Endothelial cell of umbilical vein (primary cell): Measurements from ENCODE around the gene DKKL1. TPM values are rescaled to one million over a fixed set of nuclear protein-coding genes. Genes with fewer than 3 reads are reported as not detected.

Experiments
- BruUV-seq: library from RNA; stranded (reverse); fragments of 400-500 nt; replicated peaks from 2 replicates; lab custom pipeline; 2021; lab: Mats Ljungman, UMichigan
- CTCF ChIA-PET: fragments of 300-600, 350-600 bp; sonication (Branson Sonifier 250); formaldehyde crosslinking; loops from one replicate; lab custom pipeline; 2021; ENCODE audit warnings: antibody characterized with exemption, inconsistent platforms; lab: Charles Lee
- POLR2A ChIA-PET: fragments of 300-600, 350-600 bp; sonication (Branson Sonifier 250); formaldehyde crosslinking; loops from one replicate; lab custom pipeline; 2021; ENCODE audit warnings: antibody characterized with exemption, inconsistent platforms; lab: Charles Lee
- DNase-seq: peaks from one replicate; pipeline ENCODE4 v3.0.0-alpha.2; 2011; ENCODE audit warnings: low read depth, low spot score
- FAIRE-seq: peaks from 2 replicates; lab custom pipeline; 2011; peaks lifted over from hg19 to GRCh38; lab: Jason Lieb, UNC
- H2AFZ ChIP-seq: 2 replicates; pipeline ENCODE4 v1.6.0; 2012; ENCODE audit warnings: low read depth, low read length, control low read depth, inconsistent platforms
- H3K27ac ChIP-seq: 2 replicates; pipeline ENCODE4 v1.5.1; 2011; ENCODE audit warnings: low read depth, mild to moderate bottlenecking, control low read depth, low read length, moderate library complexity; ENCODE audit not compliant: insufficient read depth
- H3K27me3 ChIP-seq, 2 experiments: 2 replicates each; pipeline versions ENCODE4 v1.6.0 to v1.6.1; 2011; ENCODE audit warnings: low read length in 2 of 2, mixed read lengths in 1 of 2; ENCODE audit not compliant: control insufficient read depth in 2 of 2, insufficient read depth in 2 of 2
- H3K36me3 ChIP-seq, 2 experiments: 2 replicates in 1 of 2; 3 replicates in 1 of 2; pipeline ENCODE4 v1.5.1; 2011; ENCODE audit warnings: low read length in 2 of 2, mild to moderate bottlenecking in 1 of 2, moderate library complexity in 1 of 2; ENCODE audit not compliant: control insufficient read depth in 2 of 2, insufficient read depth in 2 of 2; ENCODE audit errors: extremely low read depth in 1 of 2
- H3K4me1 ChIP-seq: 3 replicates; pipeline ENCODE4 v1.5.1; 2011; ENCODE audit warnings: mild to moderate bottlenecking, low read length; ENCODE audit not compliant: control insufficient read depth, insufficient read depth; ENCODE audit errors: extremely low read depth
- H3K4me2 ChIP-seq: 2 replicates; pipeline ENCODE4 v1.6.1; 2011; ENCODE audit warnings: low read length, control low read depth, mixed read lengths; ENCODE audit not compliant: insufficient read depth
- H3K4me3 ChIP-seq, 3 experiments: fragments of 200-600 bp in 1 of 3; sonication (generic), shearing (Covaris generic) in 1 of 3; replicated peaks in 1 of 3; 2 replicates each; pipeline ENCODE4 v1.5.1; 2011 to 2016; ENCODE audit warnings: control low read depth in 3 of 3, low read length in 3 of 3, mild to moderate bottlenecking in 2 of 3, inconsistent platforms in 1 of 3, low read depth in 1 of 3, moderate library complexity in 1 of 3; ENCODE audit not compliant: insufficient read depth in 1 of 3
- H3K79me2 ChIP-seq: 2 replicates; pipeline ENCODE4 v1.6.0; 2012; ENCODE audit warnings: low read length, inconsistent platforms; ENCODE audit not compliant: control insufficient read depth, insufficient read depth
- H3K9ac ChIP-seq: replicated peaks from 2 replicates; pipeline ENCODE3; 2011; ENCODE audit warnings: low read length, control low read depth; ENCODE audit not compliant: insufficient read depth; ENCODE audit errors: extremely low read depth
- H3K9me1 ChIP-seq: replicated peaks from 3 replicates; pipeline ENCODE4 v1.6.0; 2011; ENCODE audit warnings: mild to moderate bottlenecking, low read length; ENCODE audit not compliant: control insufficient read depth, insufficient read depth; ENCODE audit errors: extremely low read depth
- H3K9me3 ChIP-seq: replicated peaks from 2 replicates; pipeline ENCODE4 v1.5.1; 2012; ENCODE audit warnings: low read length, inconsistent platforms; ENCODE audit not compliant: control insufficient read depth, insufficient read depth
- H4K20me1 ChIP-seq: replicated peaks from 2 replicates; pipeline ENCODE3; 2011; ENCODE audit warnings: mild to moderate bottlenecking, low read length; ENCODE audit not compliant: control insufficient read depth, insufficient read depth; ENCODE audit errors: extremely low read depth
- CTCF ChIP-seq, 2 donors: IDR thresholded peaks; 1 replicate in 1 of 2; 2 replicates in 1 of 2; pipeline ENCODE4 v1.5.1; 2011; ENCODE audit warnings: low read length in 2 of 2, mild to moderate bottlenecking in 2 of 2, moderate library complexity in 2 of 2, control low read depth in 1 of 2, inconsistent platforms in 1 of 2, low read depth in 1 of 2; ENCODE audit not compliant: insufficient read depth in 1 of 2; ENCODE audit errors: extremely low read depth in 1 of 2
- EZH2 ChIP-seq: IDR thresholded peaks from 2 replicates; pipeline ENCODE4 v1.6.1; 2012; ENCODE audit warnings: borderline replicate concordance, low read depth, mild to moderate bottlenecking, moderate library complexity, low read length, inconsistent platforms; ENCODE audit not compliant: severe bottlenecking
- FOS ChIP-seq: IDR thresholded peaks from 2 replicates; pipeline ENCODE4 v1.6.1; 2011; ENCODE audit warnings: mild to moderate bottlenecking, low read length, moderate library complexity, borderline replicate concordance; ENCODE audit not compliant: insufficient read depth
- GATA2 ChIP-seq: IDR thresholded peaks from 2 replicates; pipeline ENCODE4 v1.7.0; 2011; ENCODE audit warnings: low read depth, mild to moderate bottlenecking, moderate library complexity, mixed read lengths, low read length; ENCODE audit not compliant: insufficient read length, insufficient read depth
- JUN ChIP-seq: IDR thresholded peaks from 2 replicates; pipeline ENCODE4 v1.6.1; 2011; ENCODE audit warnings: borderline replicate concordance, low read depth; ENCODE audit not compliant: insufficient read length, insufficient read depth
- MAX ChIP-seq: IDR thresholded peaks from 2 replicates; pipeline ENCODE4 v1.6.1; 2011; ENCODE audit not compliant: insufficient read depth, insufficient read length
- MYC ChIP-seq: IDR thresholded peaks from one replicate; pipeline ENCODE4 v1.6.1; 2011; ENCODE audit warnings: mild to moderate bottlenecking, low read depth, low read length
- POLR2A ChIP-seq: IDR thresholded peaks from 2 replicates; pipeline ENCODE4 v1.6.1; 2012; ENCODE audit warnings: low read depth, mild to moderate bottlenecking, control low read depth, low read length
- POLR2AphosphoS5 ChIP-seq: IDR thresholded peaks from 2 replicates; pipeline ENCODE4 v1.6.1; 2012; ENCODE audit warnings: low read depth, mild to moderate bottlenecking, control low read depth, low read length, moderate library complexity; ENCODE audit not compliant: insufficient read depth
- dilution Hi-C: fragments of 300-500 bp; cut with MboI; formaldehyde crosslinking; loops from one replicate; pipeline ENCODE4 v1.15.0; 2019; ENCODE audit warnings: low sequenced_read_pairs; ENCODE audit not compliant: extremely low pct_ligation_motif_present
- intact Hi-C: fragments of 100-400 bp; cut with micrococcal nuclease; formaldehyde crosslinking; loops from one replicate; pipeline ENCODE4 v1.10.0; 2022
- polyA plus RNA-seq, 4 experiments: library from polyadenylated mRNA; depleted of rRNA in 3 of 4; stranded (reverse) in 3 of 4; unstranded in 1 of 4; fragments of >200 nt; gene quantifications; 2 replicates each; pipeline versions ENCODE4 v1.2.1 to v1.2.3, GENCODE V29; 2011 to 2012; ENCODE audit warnings: missing spikeins in 1 of 4
- total RNA-seq: library from RNA; stranded (reverse); gene quantifications from 2 replicates; pipeline ENCODE4 v1.2.3, GENCODE V29; 2021

The DKKL1 gene
- total and polyA plus RNA-seq, 2 donors (not counting 3 experiments of a cell fraction or from before 2014, with no cell fraction given): 0.21 TPM; not detected in 1

GRCh38 chr19:49398001-49398615 is 34.4 kb downstream of the DKKL1 start:
- BruUV-seq: no TSS peak
- Histone ChIP-seq H3K9ac (no peak overlapping the region), H3K79me2 (no peaks in the 10 kb centered on the region), H3K27ac (no peak overlapping the region), H2AFZ (no peak overlapping the region), H3K9me3 (no peaks in the 10 kb centered on the region), H3K9me1 (no peaks in the 10 kb centered on the region), H3K4me1 (no peaks in the 10 kb centered on the region), H4K20me1 (no peaks in the 10 kb centered on the region), H3K4me3 (no peak overlapping the region), H3K27me3 (peaks cover 0 to 2% of the 10 kb centered on the region in 2 experiments), H3K36me3 (no peaks in the 10 kb centered on the region), H3K4me2 (no peak overlapping the region)
- TF ChIP-seq GATA2 (no peak), MYC (no peak), JUN (no peak), MAX (no peak), CTCF (IDR thresholded peaks at IDR 0.05; ENCODE audit: extremely low read depth in 1 of 2, insufficient read depth in 1 of 2, low read depth in 1 of 2, low read length in 2 of 2) (no peak), POLR2A (no peak), EZH2 (no peak), FOS (no peak), POLR2AphosphoS5 (no peak)
- dilution Hi-C loops: no loop called here
- intact Hi-C loops: no loop called here
- DNase-seq: no peak
- POLR2A ChIA-PET: no interaction called here
- FAIRE-seq: no peak
- CTCF ChIA-PET: no interaction called here
